Naive thymus-derived CD4-positive, alpha-beta T cell (primary cell): ENCODE results near the gene PPT1. TPM values are rescaled to one million over a fixed set of nuclear protein-coding genes. Genes with fewer than 3 reads are reported as not detected.
"Not testable (repeated sequence)": the region's sequence is repeated elsewhere in the genome, so short reads cannot be mapped to it uniquely, and the experiment has no call there.

Experiments used
- ATAC-seq: fragments of 150-1000 bp; cut with Tn5 transposase; 2 replicates; pipeline ENCODE4 v1.10.0; 2021; ENCODE audit warnings: mild to moderate bottlenecking, moderate library complexity
- CTCF ChIA-PET: fragments of 350-600 bp; sonication (Branson Sonifier 250); formaldehyde crosslinking; loops from one replicate; lab custom pipeline; 2021; ENCODE audit warnings: antibody characterized with exemption; lab: Charles Lee
- POLR2A ChIA-PET: fragments of 350-600 bp; sonication (Branson Sonifier 250); formaldehyde crosslinking; loops from one replicate; lab custom pipeline; 2021; ENCODE audit warnings: antibody characterized with exemption, inconsistent platforms; lab: Charles Lee
- DNase-seq, 9 donors: peaks; one replicate each; pipeline versions ENCODE4 v3.0.0 to v3.0.0-alpha.2; 2020 to 2022; ENCODE audit warnings: mixed read lengths in 1 of 9
- H3K27ac ChIP-seq: one replicate; pipeline ENCODE4 v1.7.0; 2013; ENCODE audit warnings: mild to moderate bottlenecking, low read depth, low read length, moderate library complexity
- H3K27me3 ChIP-seq, 2 donors: one replicate each; pipeline ENCODE4 v1.7.0; 2013; ENCODE audit warnings: low read length in 2 of 2, mild to moderate bottlenecking in 2 of 2, moderate library complexity in 2 of 2; ENCODE audit not compliant: control insufficient read depth in 2 of 2, insufficient read depth in 2 of 2
- H3K36me3 ChIP-seq, 3 experiments: 1 replicate in 2 of 3; 2 replicates in 1 of 3; pipeline ENCODE4 v1.7.0; 2013; ENCODE audit warnings: low read length in 3 of 3, mild to moderate bottlenecking in 3 of 3, moderate library complexity in 1 of 3; ENCODE audit not compliant: insufficient read depth in 3 of 3, control insufficient read depth in 2 of 3
- H3K4me1 ChIP-seq, 2 donors: one replicate each; pipeline ENCODE4 v1.7.0; 2013; ENCODE audit warnings: low read length in 2 of 2, mild to moderate bottlenecking in 2 of 2, moderate library complexity in 1 of 2; ENCODE audit not compliant: control insufficient read depth in 2 of 2, insufficient read depth in 2 of 2
- H3K4me3 ChIP-seq: 2 replicates; pipeline ENCODE4 v1.7.0; 2013; ENCODE audit warnings: mild to moderate bottlenecking, low read length
- H3K9me3 ChIP-seq, 3 experiments: 1 replicate in 2 of 3; 2 replicates in 1 of 3; pipeline ENCODE4 v1.7.0; 2013; ENCODE audit warnings: low read length in 3 of 3; ENCODE audit not compliant: control insufficient read depth in 2 of 3
- H3K27ac Mint-ChIP-seq, 9 donors: one replicate each; pipeline ENCODE4 v1.8.0; 2020 to 2022; ENCODE audit warnings: mixed read lengths in 9 of 9, mild to moderate bottlenecking in 8 of 9, moderate library complexity in 5 of 9, inconsistent platforms in 2 of 9
- H3K27me3 Mint-ChIP-seq, 5 donors: one replicate each; pipeline ENCODE4 v1.8.0; 2021 to 2022; ENCODE audit warnings: mixed read lengths in 5 of 5, mild to moderate bottlenecking in 1 of 5
- H3K36me3 Mint-ChIP-seq, 5 donors: one replicate each; pipeline ENCODE4 v1.8.0; 2020 to 2022; ENCODE audit warnings: mixed read lengths in 5 of 5, mild to moderate bottlenecking in 3 of 5, inconsistent platforms in 1 of 5
- H3K4me1 Mint-ChIP-seq, 7 donors: one replicate each; pipeline ENCODE4 v1.8.0; 2020 to 2022; ENCODE audit warnings: mixed read lengths in 7 of 7, mild to moderate bottlenecking in 3 of 7, inconsistent platforms in 1 of 7
- H3K4me3 Mint-ChIP-seq, 10 donors: one replicate each; pipeline ENCODE4 v1.8.0; 2020 to 2022; ENCODE audit warnings: mild to moderate bottlenecking in 10 of 10, mixed read lengths in 10 of 10, moderate library complexity in 6 of 10, inconsistent platforms in 2 of 10
- H3K9me3 Mint-ChIP-seq, 11 donors: one replicate each; pipeline ENCODE4 v1.8.0; 2020 to 2022; ENCODE audit warnings: mixed read lengths in 11 of 11, mild to moderate bottlenecking in 4 of 11, inconsistent platforms in 1 of 11, moderate library complexity in 1 of 11
- intact Hi-C, 2 donors: fragments of 100-400 bp; cut with micrococcal nuclease; formaldehyde crosslinking; loops; one replicate each; pipeline ENCODE4 v1.15.1; 2023
- polyA plus RNA-seq, 2 donors: library from polyadenylated mRNA; unstranded; fragments of 300-500 nt; fragmentation: Illumina TruSeq; gene quantifications; one replicate each; pipeline ENCODE4 v1.2.3, GENCODE V29; 2021
- total RNA-seq, 6 experiments: library from RNA in 5 of 6; stranded (reverse) in 5 of 6; gene quantifications; 1 replicate in 5 of 6; 2 replicates in 1 of 6; pipeline ENCODE4 v1.2.3 and lab custom pipeline; 2021 to 2026

Gene PPT1
- total and polyA plus RNA-seq, 7 experiments from 2014 or later = 51.8 to 264 (median 100) TPM

- Histone ChIP-seq H3K36me3 (peaks cover 0 to 8% (median under 1%) of the 10 kb centered on the region in 3 experiments), H3K27me3 (no peaks in the 10 kb centered on the region), H3K4me1 (peaks cover 49 to 51% of the 10 kb centered on the region in 2 donors), H3K4me3 (peak within 1 kb of the TSS; percentile 99), H3K27ac (peak within 1 kb of the TSS; percentile 91), H3K9me3 (no peaks in the 10 kb centered on the region)
- POLR2A ChIA-PET = interaction anchor here (0.6 to 17.8 kb wide), 10 partner anchors 10 to 409 kb away, joined by 3 to 306 read pairs (median 6); partner anchors contain the start of genes ZFP69B and ZMPSTE24
- H3K27me3 Mint-ChIP-seq = no peaks in the 10 kb centered on the region
- H3K4me3 Mint-ChIP-seq = peak within 1 kb of the TSS; percentile 90 to 99 (median 98)
- peaks cover 11 to 48% (median 25%) of the 10 kb centered on the region in 5 donors for H3K36me3 Mint-ChIP-seq
- H3K9me3 Mint-ChIP-seq = peaks cover 0 to 2% (median 0%) of the 10 kb centered on the region in 11 donors
- peaks cover 54 to 82% (median 72%) of the 10 kb centered on the region in 7 donors for H3K4me1 Mint-ChIP-seq
- intact Hi-C loops = loop anchor here (1.0 to 5.0 kb wide), 13 partner anchors 9 to 937 kb away; partner anchors contain the start of genes NFYC (in 2 of the 2), RLF (in 2 of the 2), ZMPSTE24 (in 2 of the 2) and CITED4 (in 1 of the 2)
- CTCF ChIA-PET = interaction anchor here (0.7 to 1.7 kb wide), 5 partner anchors 10 to 143 kb away, joined by 3 to 5 read pairs (median 4); no protein-coding TSS in a partner anchor
- H3K27ac Mint-ChIP-seq = peak within 1 kb of the TSS; percentile 85 to 99 (median 97)
- DNase-seq = peak; percentile 99 to 100 (median 100)
- peak; percentile 97 for ATAC-seq
Observed at GRCh38 chr1:40040511-40041465, 56.3 kb downstream of the PPT1 start, which contains the start of gene CAP1. Gene CAP1, plus strand, starts transcription at chr1:40040729. Its CDS starts 18,618 bp downstream, at chr1:40059347.

- ATAC-seq = peak; percentile 39
- Histone ChIP-seq H3K9me3 (no peaks in the 10 kb centered on the region), H3K4me1 (peaks cover 50% of the 10 kb centered on the region in 2 donors), H3K27ac (peak overlapping the region; percentile 91), H3K4me3 (peak overlapping the region; percentile 99), H3K36me3 (peaks cover 0 to 8% (median 0%) of the 10 kb centered on the region in 3 experiments), H3K27me3 (no peaks in the 10 kb centered on the region)
- CTCF ChIA-PET = interaction anchor here (0.5 to 1.5 kb wide), 8 partner anchors 11 to 66 kb away, joined by 3 to 5 read pairs (median 4); no protein-coding TSS in a partner anchor
- DNase-seq = peak in 8 of 9 donors; percentile 43 to 77 (median 66)
- peak overlapping the region; percentile 85 to 99 (median 97) for H3K27ac Mint-ChIP-seq
- H3K9me3 Mint-ChIP-seq = peaks cover 0 to 2% (median 0%) of the 10 kb centered on the region in 11 donors
- H3K36me3 Mint-ChIP-seq = peaks cover 11 to 40% (median 19%) of the 10 kb centered on the region in 5 donors
- H3K27me3 Mint-ChIP-seq = no peaks in the 10 kb centered on the region
- H3K4me1 Mint-ChIP-seq = peaks cover 46 to 80% (median 68%) of the 10 kb centered on the region in 7 donors
- intact Hi-C loops = loop anchor here (1.0 to 10.0 kb wide), 18 partner anchors 9 to 937 kb away; partner anchors contain the start of genes NFYC (in 2 of the 2), RLF (in 2 of the 2), ZMPSTE24 (in 2 of the 2) and CITED4 (in 1 of the 2)
- POLR2A ChIA-PET = interaction anchor here (0.6 to 17.8 kb wide), 13 partner anchors 9 to 651 kb away, joined by 3 to 306 read pairs (median 3); partner anchors contain the start of genes ZFP69B and ZMPSTE24
- H3K4me3 Mint-ChIP-seq = peak overlapping the region; percentile 90 to 99 (median 98)
Observed at GRCh38 chr1:40039757-40040510, 57.1 kb downstream of the PPT1 start.

GRCh38 chr1:40039245-40039756, 57.8 kb downstream of the PPT1 start:
- Histone ChIP-seq H3K4me1 (peaks cover 52 to 55% of the 10 kb centered on the region in 2 donors), H3K4me3 (peak overlapping the region; percentile 99), H3K9me3 (no peaks in the 10 kb centered on the region), H3K27ac (peak overlapping the region; percentile 91), H3K36me3 (peaks cover 0 to 8% (median 0%) of the 10 kb centered on the region in 3 experiments), H3K27me3 (no peaks in the 10 kb centered on the region)
- Mint-ChIP-seq H3K27ac (peak overlapping the region; percentile 85 to 99 (median 97)), H3K4me1 (peaks cover 43 to 82% (median 70%) of the 10 kb centered on the region in 7 donors), H3K27me3 (no peaks in the 10 kb centered on the region), H3K36me3 (peaks cover 11 to 38% (median 18%) of the 10 kb centered on the region in 5 donors), H3K9me3 (peaks cover 0 to 2% (median 0%) of the 10 kb centered on the region in 11 donors), H3K4me3 (peak overlapping the region; percentile 90 to 99 (median 98))
- DNase-seq (peak in 3 of 9 donors; percentile 67 to 74 (median 72)), ATAC-seq (peak; percentile 4)
- CTCF ChIA-PET = interaction anchor here (0.5 to 1.5 kb wide), 8 partner anchors 12 to 302 kb away, joined by 3 to 5 read pairs (median 4); no protein-coding TSS in a partner anchor
- POLR2A ChIA-PET = interaction anchor here (0.5 to 17.8 kb wide), 13 partner anchors 8 to 1192 kb away, joined by 3 to 306 read pairs (median 3); partner anchors contain the start of gene ZMPSTE24
- intact Hi-C loops = loop anchor here in 1 of 2 donors (1.0 to 10.0 kb wide), 6 partner anchors 20 to 355 kb away; partner anchors contain the start of genes PPIE and PPT1

- ChIA-PET POLR2A (interaction anchor here (0.5 to 17.8 kb wide), 9 partner anchors 8 to 1191 kb away, joined by 3 to 306 read pairs (median 3); no protein-coding TSS in a partner anchor), CTCF (interaction anchor here (0.7 to 1.5 kb wide), 6 partner anchors 13 to 302 kb away, joined by 3 to 5 read pairs (median 3); no protein-coding TSS in a partner anchor)
- Mint-ChIP-seq H3K36me3 (peaks cover 11 to 34% (median 18%) of the 10 kb centered on the region in 5 donors), H3K27me3 (no peaks in the 10 kb centered on the region), H3K27ac (peak overlapping the region; percentile 85 to 99 (median 97)), H3K9me3 (peaks cover 0 to 2% (median 0%) of the 10 kb centered on the region in 11 donors), H3K4me3 (peak overlapping the region; percentile 6 to 99 (median 97)), H3K4me1 (peaks cover 44 to 82% (median 70%) of the 10 kb centered on the region in 7 donors)
- intact Hi-C loops = loop anchor here in 1 of 2 donors (1.0 to 10.0 kb wide), 6 partner anchors 21 to 354 kb away; partner anchors contain the start of genes PPIE and PPT1
- Histone ChIP-seq H3K4me1 (peaks cover 52 to 60% of the 10 kb centered on the region in 2 donors), H3K27me3 (no peaks in the 10 kb centered on the region), H3K36me3 (peaks cover 0 to 8% (median 0%) of the 10 kb centered on the region in 3 experiments), H3K9me3 (no peaks in the 10 kb centered on the region), H3K4me3 (no peak overlapping the region), H3K27ac (peak overlapping the region; percentile 91)
- DNase-seq (no peak), ATAC-seq (no peak)
Observed at GRCh38 chr1:40038697-40039096, 58.4 kb downstream of the PPT1 start.

GRCh38 chr1:40037254-40037653, 59.8 kb downstream of the PPT1 start:
- H3K36me3 ChIP-seq, CTCF ChIA-PET, H3K27me3 Mint-ChIP-seq, H3K9me3 Mint-ChIP-seq, H3K4me3 ChIP-seq, H3K27me3 ChIP-seq, DNase-seq, ATAC-seq, H3K9me3 ChIP-seq: not testable (repeated sequence)
- peaks cover 3 to 23% (median 11%) of the 10 kb centered on the region in 5 donors for H3K36me3 Mint-ChIP-seq
- peak overlapping the region in 6 of 9 donors; percentile 74 to 98 (median 82) for H3K27ac Mint-ChIP-seq
- H3K4me1 ChIP-seq = peaks cover 41 to 64% of the 10 kb centered on the region in 2 donors
- peaks cover 37 to 82% (median 68%) of the 10 kb centered on the region in 7 donors for H3K4me1 Mint-ChIP-seq
- peak overlapping the region; percentile 8 for H3K27ac ChIP-seq
- intact Hi-C loops = loop anchor here in 1 of 2 donors (10.0 kb wide), 1 partner anchor 302 kb away; the partner anchor contains the start of gene PPIE
- H3K4me3 Mint-ChIP-seq = peak overlapping the region in 3 of 10 donors; percentile 30 to 36 (median 32)
- POLR2A ChIA-PET = interaction anchor here (0.9 to 17.8 kb wide), 2 partner anchors 27 to 363 kb away, joined by 3 to 306 read pairs; no protein-coding TSS in a partner anchor
